Gastrocnemius medialis (tissue), 4 donors: ENCODE data around the gene FGFR3. TPM values are rescaled to one million over a fixed set of nuclear protein-coding genes. Genes with fewer than 3 reads are reported as not detected.

Experiments
- ATAC-seq, 2 donors: fragments of 150-250 bp; one replicate each; pipeline ENCODE4 v1.9.1; 2016
- DNase-seq, 2 donors: peaks; one replicate each; pipeline ENCODE4 v3.0.0-alpha.2; 2019
- H3K27ac ChIP-seq, 4 donors: fragments of 200-600 bp; sonication (generic); 1 replicate in 1 of 4; 2 replicates in 3 of 4; pipeline ENCODE4 v1.5.1; 2016 to 2018; ENCODE audit warnings: mild to moderate bottlenecking in 2 of 4, moderate library complexity in 1 of 4
- H3K27me3 ChIP-seq, 3 donors: fragments of 200-600 bp; sonication (generic) in 2 of 3; 1 replicate in 1 of 3; 2 replicates in 2 of 3; pipeline versions ENCODE4 v1.5.1 to v1.6.0; 2016 to 2019; ENCODE audit warnings: mild to moderate bottlenecking in 1 of 3, moderate library complexity in 1 of 3
- H3K36me3 ChIP-seq, 2 donors: fragments of 200-600 bp; sonication (generic) in 1 of 2; one replicate each; pipeline ENCODE4 v1.5.1; 2017 to 2018
- H3K4me1 ChIP-seq, 2 donors: fragments of 200-600 bp; sonication (generic) in 1 of 2; one replicate each; pipeline ENCODE4 v1.5.1; 2016 to 2017; ENCODE audit warnings: mild to moderate bottlenecking in 2 of 2
- H3K4me3 ChIP-seq, 4 donors: fragments of 200-600 bp; sonication (generic) in 3 of 4; 1 replicate in 1 of 4; 2 replicates in 3 of 4; pipeline ENCODE4 v1.5.1; 2016 to 2019; ENCODE audit warnings: mild to moderate bottlenecking in 2 of 4
- H3K9me3 ChIP-seq, 3 donors: fragments of 200-600 bp; sonication (generic) in 2 of 3; 1 replicate in 1 of 3; 2 replicates in 2 of 3; pipeline ENCODE4 v1.5.1; 2016 to 2019
- CTCF ChIP-seq, 5 experiments: fragments of 450-650 bp in 3 of 5; fragments of 200-600 bp in 2 of 5; sonication (generic) in 2 of 5; IDR thresholded peaks in 4 of 5; conservative IDR thresholded peaks in 1 of 5; 1 replicate in 4 of 5; 2 replicates in 1 of 5; pipeline ENCODE4 v1.5.1; 2016 to 2019; ENCODE audit warnings: antibody characterized with exemption in 5 of 5, mild to moderate bottlenecking in 3 of 5, moderate library complexity in 3 of 5
- POLR2A ChIP-seq, 2 donors: fragments of 450-650 bp; IDR thresholded peaks; one replicate each; pipeline ENCODE4 v1.6.1; 2017; ENCODE audit warnings: antibody characterized with exemption in 2 of 2, mild to moderate bottlenecking in 2 of 2, moderate library complexity in 2 of 2
- in situ Hi-C, 4 donors: fragments of 200-750 bp; cut with MboI; loops; one replicate each; pipeline versions ENCODE4 v1.15.0 to v1.8.0; 2017; ENCODE audit warnings: low sequenced_read_pairs in 4 of 4
- intact Hi-C: fragments of 100-400 bp; cut with DNase I; formaldehyde crosslinking; loops from one replicate; pipeline ENCODE4 v1.15.1; 2023; ENCODE audit warnings: low total_unique reads
- total RNA-seq, 4 donors: library from RNA; depleted of rRNA; stranded (reverse); fragments of >200 nt; gene quantifications; one replicate each; pipeline versions ENCODE4 v1.1.0 to v1.2.3, GENCODE V29; 2016

The FGFR3 gene
- total RNA-seq, 4 donors from 2014 or later: 0.15 to 0.51 (median 0.18) TPM; not detected in 1

- Histone ChIP-seq H3K36me3 (no peaks in the 10 kb centered on the region), H3K4me1 (no peaks in the 10 kb centered on the region), H3K27me3 (peaks cover 14 to 22% (median 16%) of the 10 kb centered on the region in 3 donors), H3K4me3 (no peak overlapping the region), H3K27ac (no peak overlapping the region), H3K9me3 (no peaks in the 10 kb centered on the region)
- TF ChIP-seq POLR2A (IDR thresholded peaks at IDR 0.05): no peak
- no peak for TF ChIP-seq CTCF (IDR thresholded peaks at IDR 0.05 in 4 of 5, conservative IDR thresholded peaks at IDR 0.05 in 1 of 5)
- DNase-seq: no peak
- no peak for ATAC-seq
- intact Hi-C loops: no loop called here
- in situ Hi-C loops: no loop called here
Measured at GRCh38 chr4:1801286-1801958, 8.3 kb downstream of the FGFR3 start.

GRCh38 chr4:1802151-1802715 is 9.1 kb downstream of the FGFR3 start:
- intact Hi-C loops: no loop called here
- H3K36me3 ChIP-seq: no peaks in the 10 kb centered on the region
- H3K4me1 ChIP-seq: no peaks in the 10 kb centered on the region
- H3K27me3 ChIP-seq: peaks cover 7 to 14% (median 9%) of the 10 kb centered on the region in 3 donors
- TF ChIP-seq CTCF (IDR thresholded peaks at IDR 0.05 in 4 of 5, conservative IDR thresholded peaks at IDR 0.05 in 1 of 5) (no peak), POLR2A (IDR thresholded peaks at IDR 0.05) (no peak)
- in situ Hi-C loops: no loop called here
- DNase-seq (no peak), ATAC-seq (peak in 1 of 2 donors; percentile 32)
- no peak overlapping the region for H3K27ac ChIP-seq
- H3K4me3 ChIP-seq: no peak overlapping the region
- H3K9me3 ChIP-seq: no peaks in the 10 kb centered on the region

GRCh38 chr4:1802720-1803522 is 9.8 kb downstream of the FGFR3 start:
- Histone ChIP-seq H3K27me3 (peaks cover under 1 to 8% (median 2%) of the 10 kb centered on the region in 3 donors), H3K27ac (no peak overlapping the region), H3K36me3 (no peaks in the 10 kb centered on the region), H3K4me1 (peaks cover 0 to under 1% of the 10 kb centered on the region in 2 donors), H3K9me3 (no peaks in the 10 kb centered on the region), H3K4me3 (no peak overlapping the region)
- in situ Hi-C loops (no loop called here), intact Hi-C loops (no loop called here)
- DNase-seq (no peak), ATAC-seq (no peak)
- TF ChIP-seq POLR2A (IDR thresholded peaks at IDR 0.05): no peak
- no peak for TF ChIP-seq CTCF (IDR thresholded peaks at IDR 0.05 in 4 of 5, conservative IDR thresholded peaks at IDR 0.05 in 1 of 5)

GRCh38 chr4:1803523-1804423 is 10.7 kb downstream of the FGFR3 start:
- in situ Hi-C loops (no loop called here), intact Hi-C loops (no loop called here)
- TF ChIP-seq CTCF (IDR thresholded peaks at IDR 0.05 in 4 of 5, conservative IDR thresholded peaks at IDR 0.05 in 1 of 5) (no peak), POLR2A (IDR thresholded peaks at IDR 0.05) (no peak)
- H3K27ac ChIP-seq: no peak overlapping the region
- no peaks in the 10 kb centered on the region for H3K27me3 ChIP-seq
- no peaks in the 10 kb centered on the region for H3K36me3 ChIP-seq
- no peaks in the 10 kb centered on the region for H3K9me3 ChIP-seq
- H3K4me1 ChIP-seq: peaks cover 3 to 9% of the 10 kb centered on the region in 2 donors
- H3K4me3 ChIP-seq: no peak overlapping the region
- ATAC-seq: no peak
- DNase-seq: no peak
